ENCODE results near the gene DOCK11. TPM values are rescaled to one million over a fixed set of nuclear protein-coding genes. Genes with fewer than 3 reads are reported as not detected.

Gene DOCK11
- total and polyA plus RNA-seq, 9 of the 15 experiments (the other 6 are each of a cell fraction or from before 2014, with no cell fraction given) = 41.8 to 77.8 (median 50.9) TPM

DNA sequence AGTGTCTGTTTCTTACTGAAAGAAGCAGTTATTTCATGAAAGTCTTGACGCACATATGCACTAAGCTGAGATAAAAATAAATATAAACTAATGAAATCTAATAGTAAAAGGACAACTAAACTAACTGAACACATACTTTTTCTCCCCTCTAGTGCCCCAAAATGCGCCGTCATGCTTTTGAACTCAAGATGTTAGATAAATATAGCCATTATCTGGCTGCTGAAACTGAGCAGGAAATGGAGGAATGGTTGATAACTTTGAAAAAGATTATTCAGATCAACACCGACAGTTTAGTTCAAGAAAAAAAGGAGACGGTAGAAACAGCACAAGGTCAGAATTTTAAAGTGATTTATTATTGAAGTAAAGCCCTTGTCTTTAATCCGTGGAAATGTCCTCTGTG lies 70.2 kb downstream of the DOCK11 start (continued):
- TF ChIP-seq, protein P1, sequence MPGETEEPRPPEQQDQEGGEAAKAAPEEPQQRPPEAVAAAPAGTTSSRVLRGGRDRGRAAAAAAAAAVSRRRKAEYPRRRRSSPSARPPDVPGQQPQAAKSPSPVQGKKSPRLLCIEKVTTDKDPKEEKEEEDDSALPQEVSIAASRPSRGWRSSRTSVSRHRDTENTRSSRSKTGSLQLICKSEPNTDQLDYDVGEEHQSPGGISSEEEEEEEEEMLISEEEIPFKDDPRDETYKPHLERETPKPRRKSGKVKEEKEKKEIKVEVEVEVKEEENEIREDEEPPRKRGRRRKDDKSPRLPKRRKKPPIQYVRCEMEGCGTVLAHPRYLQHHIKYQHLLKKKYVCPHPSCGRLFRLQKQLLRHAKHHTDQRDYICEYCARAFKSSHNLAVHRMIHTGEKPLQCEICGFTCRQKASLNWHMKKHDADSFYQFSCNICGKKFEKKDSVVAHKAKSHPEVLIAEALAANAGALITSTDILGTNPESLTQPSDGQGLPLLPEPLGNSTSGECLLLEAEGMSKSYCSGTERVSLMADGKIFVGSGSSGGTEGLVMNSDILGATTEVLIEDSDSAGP (CRISPR knock-in tag; IDR thresholded peaks at IDR 0.05) = no peak
- TF ChIP-seq PYGO2 (tag; IDR thresholded peaks at IDR 0.05) (no peak), SNRNP70 (optimal IDR thresholded peaks at IDR 0.05; ENCODE audit: low read depth, low read length) (no peak), KAT2B (IDR thresholded peaks at IDR 0.05; ENCODE audit: low read depth, low read length) (no peak), ARNT (IDR thresholded peaks at IDR 0.05) (0 out of 4 replicates have a peak, but pooled peaks of 1 of the 2 experiments have one; percentile 34), CBFB (CRISPR knock-in tag; IDR thresholded peaks at IDR 0.05) (no peak), EHMT2 (IDR thresholded peaks at IDR 0.05) (no peak), MED1 (CRISPR knock-in tag; IDR thresholded peaks at IDR 0.05; ENCODE audit: borderline replicate concordance) (no peak), NFE2 (IDR thresholded peaks at IDR 0.05; ENCODE audit: low read depth) (peak; percentile 90), GTF2F1 (IDR thresholded peaks at IDR 0.05; ENCODE audit: low read depth, low read length) (no peak), CBFA2T2 (conservative IDR thresholded peaks at IDR 0.05) (0 out of 2 replicates have a peak, but pooled peaks have one; percentile 10), SMARCB1 (IDR thresholded peaks at IDR 0.05; ENCODE audit: insufficient read length, low read depth) (no peak), ESRRB (CRISPR knock-in tag; IDR thresholded peaks at IDR 0.05; ENCODE audit: borderline replicate concordance) (no peak), TEAD2 (tag; IDR thresholded peaks at IDR 0.05) (no peak), TRIM28 (IDR thresholded peaks at IDR 0.05) (no peak)
- TF ChIP-seq, protein P2, sequence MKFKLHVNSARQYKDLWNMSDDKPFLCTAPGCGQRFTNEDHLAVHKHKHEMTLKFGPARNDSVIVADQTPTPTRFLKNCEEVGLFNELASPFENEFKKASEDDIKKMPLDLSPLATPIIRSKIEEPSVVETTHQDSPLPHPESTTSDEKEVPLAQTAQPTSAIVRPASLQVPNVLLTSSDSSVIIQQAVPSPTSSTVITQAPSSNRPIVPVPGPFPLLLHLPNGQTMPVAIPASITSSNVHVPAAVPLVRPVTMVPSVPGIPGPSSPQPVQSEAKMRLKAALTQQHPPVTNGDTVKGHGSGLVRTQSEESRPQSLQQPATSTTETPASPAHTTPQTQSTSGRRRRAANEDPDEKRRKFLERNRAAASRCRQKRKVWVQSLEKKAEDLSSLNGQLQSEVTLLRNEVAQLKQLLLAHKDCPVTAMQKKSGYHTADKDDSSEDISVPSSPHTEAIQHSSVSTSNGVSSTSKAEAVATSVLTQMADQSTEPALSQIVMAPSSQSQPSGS (CRISPR knock-in tag; IDR thresholded peaks at IDR 0.05) = no peak
- TF ChIP-seq, protein P3, sequence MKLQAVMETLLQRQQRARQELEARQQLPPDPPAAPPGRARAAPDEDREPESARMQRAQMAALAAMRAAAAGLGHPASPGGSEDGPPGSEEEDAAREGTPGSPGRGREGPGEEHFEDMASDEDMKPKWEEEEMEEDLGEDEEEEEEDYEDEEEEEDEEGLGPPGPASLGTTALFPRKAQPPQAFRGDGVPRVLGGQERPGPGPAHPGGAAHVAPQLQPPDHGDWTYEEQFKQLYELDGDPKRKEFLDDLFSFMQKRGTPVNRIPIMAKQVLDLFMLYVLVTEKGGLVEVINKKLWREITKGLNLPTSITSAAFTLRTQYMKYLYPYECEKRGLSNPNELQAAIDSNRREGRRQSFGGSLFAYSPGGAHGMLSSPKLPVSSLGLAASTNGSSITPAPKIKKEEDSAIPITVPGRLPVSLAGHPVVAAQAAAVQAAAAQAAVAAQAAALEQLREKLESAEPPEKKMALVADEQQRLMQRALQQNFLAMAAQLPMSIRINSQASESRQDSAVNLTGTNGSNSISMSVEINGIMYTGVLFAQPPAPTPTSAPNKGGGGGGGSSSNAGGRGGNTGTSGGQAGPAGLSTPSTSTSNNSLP (IDR thresholded peaks at IDR 0.05; ENCODE audit: borderline replicate concordance, low read depth, low read length) = no peak; the same call in 1 of the 2 replicates
- TF ChIP-seq, protein P4, sequence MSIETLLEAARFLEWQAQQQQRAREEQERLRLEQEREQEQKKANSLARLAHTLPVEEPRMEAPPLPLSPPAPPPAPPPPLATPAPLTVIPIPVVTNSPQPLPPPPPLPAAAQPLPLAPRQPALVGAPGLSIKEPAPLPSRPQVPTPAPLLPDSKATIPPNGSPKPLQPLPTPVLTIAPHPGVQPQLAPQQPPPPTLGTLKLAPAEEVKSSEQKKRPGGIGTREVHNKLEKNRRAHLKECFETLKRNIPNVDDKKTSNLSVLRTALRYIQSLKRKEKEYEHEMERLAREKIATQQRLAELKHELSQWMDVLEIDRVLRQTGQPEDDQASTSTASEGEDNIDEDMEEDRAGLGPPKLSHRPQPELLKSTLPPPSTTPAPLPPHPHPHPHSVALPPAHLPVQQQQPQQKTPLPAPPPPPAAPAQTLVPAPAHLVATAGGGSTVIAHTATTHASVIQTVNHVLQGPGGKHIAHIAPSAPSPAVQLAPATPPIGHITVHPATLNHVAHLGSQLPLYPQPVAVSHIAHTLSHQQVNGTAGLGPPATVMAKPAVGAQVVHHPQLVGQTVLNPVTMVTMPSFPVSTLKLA (conservative IDR thresholded peaks at IDR 0.05) = no peak
